CD4-positive, alpha-beta memory T cell (primary cell): ENCODE data around the gene FHIT. TPM values are rescaled to one million over a fixed set of nuclear protein-coding genes. Genes with fewer than 3 reads are reported as not detected.

Source experiments
- CTCF ChIA-PET: fragments of 350-600 bp; sonication (Branson Sonifier 250); formaldehyde crosslinking; loops from one replicate; lab custom pipeline; 2021; ENCODE audit warnings: inconsistent platforms; ENCODE audit not compliant: partially characterized antibody; lab: Charles Lee
- POLR2A ChIA-PET: fragments of 350-600 bp; sonication (Branson Sonifier 250); formaldehyde crosslinking; loops from one replicate; lab custom pipeline; 2021; ENCODE audit not compliant: partially characterized antibody; lab: Charles Lee
- DNase-seq, 5 donors: peaks; one replicate each; pipeline versions ENCODE4 v3.0.0 to v3.0.0-alpha.2; 2020 to 2022; ENCODE audit warnings: mixed read lengths in 1 of 5
- H3K27ac ChIP-seq: one replicate; pipeline ENCODE4 v1.7.0; 2013; ENCODE audit warnings: low read depth, low read length
- H3K27me3 ChIP-seq: 2 replicates; pipeline ENCODE4 v1.7.0; 2013; ENCODE audit warnings: mild to moderate bottlenecking, low read length, moderate library complexity; ENCODE audit not compliant: insufficient read depth
- H3K36me3 ChIP-seq: 2 replicates; pipeline ENCODE4 v1.7.0; 2013; ENCODE audit warnings: mild to moderate bottlenecking, low read length, moderate library complexity; ENCODE audit not compliant: insufficient read depth
- H3K4me1 ChIP-seq: 2 replicates; pipeline ENCODE4 v1.7.0; 2013; ENCODE audit warnings: mild to moderate bottlenecking, low read length, moderate library complexity; ENCODE audit not compliant: insufficient read depth
- H3K4me3 ChIP-seq, 2 donors: one replicate each; pipeline ENCODE4 v1.7.0; 2013; ENCODE audit warnings: low read length in 2 of 2, mild to moderate bottlenecking in 1 of 2
- H3K9me3 ChIP-seq, 2 donors: one replicate each; pipeline ENCODE4 v1.7.0; 2013; ENCODE audit warnings: low read length in 2 of 2, control low read depth in 1 of 2; ENCODE audit not compliant: control insufficient read depth in 1 of 2
- H3K27ac Mint-ChIP-seq, 7 donors: one replicate each; pipeline ENCODE4 v1.8.0; 2020 to 2021; ENCODE audit warnings: mixed read lengths in 7 of 7, mild to moderate bottlenecking in 6 of 7, inconsistent platforms in 3 of 7, moderate library complexity in 3 of 7
- H3K27me3 Mint-ChIP-seq, 2 donors: one replicate each; pipeline ENCODE4 v1.8.0; 2020 to 2021; ENCODE audit warnings: mixed read lengths in 2 of 2
- H3K36me3 Mint-ChIP-seq, 2 donors: one replicate each; pipeline ENCODE4 v1.8.0; 2020 to 2021; ENCODE audit warnings: mixed read lengths in 2 of 2, inconsistent platforms in 1 of 2, mild to moderate bottlenecking in 1 of 2
- H3K4me1 Mint-ChIP-seq, 4 donors: one replicate each; pipeline ENCODE4 v1.8.0; 2020 to 2021; ENCODE audit warnings: mixed read lengths in 4 of 4, mild to moderate bottlenecking in 1 of 4
- H3K4me3 Mint-ChIP-seq, 8 donors: one replicate each; pipeline ENCODE4 v1.8.0; 2020 to 2021; ENCODE audit warnings: mixed read lengths in 8 of 8, mild to moderate bottlenecking in 7 of 8, moderate library complexity in 6 of 8, inconsistent platforms in 3 of 8
- H3K9me3 Mint-ChIP-seq, 8 donors: one replicate each; pipeline ENCODE4 v1.8.0; 2020 to 2021; ENCODE audit warnings: mixed read lengths in 8 of 8, mild to moderate bottlenecking in 5 of 8, inconsistent platforms in 3 of 8, moderate library complexity in 1 of 8
- intact Hi-C: fragments of 100-400 bp; cut with micrococcal nuclease; formaldehyde crosslinking; loops from one replicate; pipeline ENCODE4 v1.15.1; 2023
- polyA plus RNA-seq, 2 donors: library from polyadenylated mRNA; unstranded; fragments of 300-500 nt; fragmentation: Illumina TruSeq; gene quantifications; one replicate each; pipeline ENCODE4 v1.2.3, GENCODE V29; 2021
- total RNA-seq, 2 experiments: library from RNA; stranded (reverse); gene quantifications; one replicate each; pipeline ENCODE4 v1.2.3, GENCODE V29; 2021

The FHIT gene
- total and polyA plus RNA-seq, 4 experiments from 2014 or later = 8.5 to 58.7 (median 33.2) TPM

DNA sequence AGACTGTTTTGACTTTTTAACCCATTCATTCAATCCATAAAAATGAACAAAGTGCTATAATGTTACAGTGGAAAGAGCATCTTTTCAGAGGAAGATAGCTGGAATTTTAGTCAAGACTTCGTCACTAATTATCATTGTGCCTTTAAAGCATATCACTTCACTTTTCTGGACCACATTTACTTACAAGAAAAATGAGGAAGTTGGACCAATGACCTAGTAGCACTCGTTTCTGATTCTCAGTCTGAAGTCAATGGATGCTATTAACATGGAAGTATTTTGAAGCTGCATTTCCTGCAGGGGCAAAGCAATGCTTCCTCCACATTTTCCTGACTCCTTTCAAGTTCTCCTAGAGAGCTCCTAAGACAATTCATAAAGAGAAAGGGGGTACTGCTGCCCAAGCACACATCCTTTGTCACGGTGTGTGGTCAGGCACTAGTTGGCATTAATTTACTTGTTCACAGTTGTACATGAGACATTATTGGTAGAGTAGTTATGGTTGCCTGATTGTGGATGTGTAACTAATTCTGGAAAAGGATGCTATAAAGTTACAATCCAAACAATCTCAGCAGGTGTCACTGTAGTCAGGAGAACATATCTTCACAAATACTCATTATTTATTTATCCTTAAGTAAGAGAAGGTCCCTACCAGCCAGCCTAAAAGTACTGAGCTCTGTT is 1049.1 kb downstream of the FHIT start:
- Histone ChIP-seq H3K9me3 (no peaks in the 10 kb centered on the region), H3K4me3 (no peak overlapping the region), H3K27me3 (no peaks in the 10 kb centered on the region), H3K4me1 (no peaks in the 10 kb centered on the region), H3K36me3 (no peaks in the 10 kb centered on the region), H3K27ac (no peak overlapping the region)
- Mint-ChIP-seq H3K9me3 (no peaks in the 10 kb centered on the region), H3K4me1 (peaks cover 0 to 2% (median 0%) of the 10 kb centered on the region in 4 donors), H3K27ac (no peak overlapping the region), H3K27me3 (no peaks in the 10 kb centered on the region), H3K4me3 (no peak overlapping the region), H3K36me3 (no peaks in the 10 kb centered on the region)
- intact Hi-C loops = no loop called here
- ChIA-PET CTCF (no interaction called here), POLR2A (no interaction called here)
- DNase-seq = no peak

DNA sequence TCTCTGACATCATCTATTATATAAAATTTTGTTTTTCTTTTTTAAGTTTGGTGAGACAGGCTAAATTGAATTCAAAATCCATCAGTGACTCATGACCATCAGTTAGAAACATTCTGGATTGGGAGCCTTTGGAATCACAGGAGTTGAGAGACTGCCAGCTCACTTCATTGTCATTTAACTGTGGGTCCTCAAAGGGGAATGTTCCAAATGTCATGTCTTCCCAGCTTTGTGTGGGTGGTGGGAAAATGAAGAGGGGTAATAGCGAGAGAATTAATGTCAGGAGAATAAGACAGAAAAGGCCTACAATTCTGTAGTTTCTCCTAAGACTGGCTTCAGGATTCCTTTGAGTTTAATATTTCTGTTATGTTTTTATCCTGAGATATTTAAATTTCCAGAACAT is 1051.9 kb downstream of the FHIT start:
- H3K4me1 Mint-ChIP-seq = peaks cover 0 to 2% (median 0%) of the 10 kb centered on the region in 4 donors
- H3K36me3 Mint-ChIP-seq = peaks cover 0 to 5% of the 10 kb centered on the region in 2 donors
- ChIA-PET CTCF (no interaction called here), POLR2A (no interaction called here)
- H3K27me3 Mint-ChIP-seq = no peaks in the 10 kb centered on the region
- H3K4me3 Mint-ChIP-seq = no peak overlapping the region
- no peaks in the 10 kb centered on the region for H3K9me3 ChIP-seq
- H3K27me3 ChIP-seq = no peaks in the 10 kb centered on the region
- H3K4me3 ChIP-seq = no peak overlapping the region
- H3K9me3 Mint-ChIP-seq = peaks cover 0 to 5% (median under 1%) of the 10 kb centered on the region in 8 donors
- no peak overlapping the region for H3K27ac ChIP-seq
- no peak for DNase-seq
- H3K27ac Mint-ChIP-seq = no peak overlapping the region
- intact Hi-C loops = no loop called here
- H3K36me3 ChIP-seq = no peaks in the 10 kb centered on the region
- no peaks in the 10 kb centered on the region for H3K4me1 ChIP-seq

- Mint-ChIP-seq H3K4me1 (peaks cover 0 to 2% (median 0%) of the 10 kb centered on the region in 4 donors), H3K36me3 (peaks cover 0 to 5% of the 10 kb centered on the region in 2 donors), H3K27me3 (no peaks in the 10 kb centered on the region), H3K9me3 (peaks cover 0 to 10% (median under 1%) of the 10 kb centered on the region in 8 donors), H3K27ac (no peak overlapping the region), H3K4me3 (no peak overlapping the region)
- no peaks in the 10 kb centered on the region for H3K4me1 ChIP-seq
- H3K36me3 ChIP-seq = no peaks in the 10 kb centered on the region
- no peak for DNase-seq
- no peak overlapping the region for H3K27ac ChIP-seq
- ChIA-PET CTCF (interaction anchor here (0.9 kb wide), 1 partner anchor 8 kb away, joined by 3 read pairs; no protein-coding TSS in a partner anchor), POLR2A (no interaction called here)
- H3K27me3 ChIP-seq = no peaks in the 10 kb centered on the region
- intact Hi-C loops = no loop called here
- H3K4me3 ChIP-seq = no peak overlapping the region
- H3K9me3 ChIP-seq = no peaks in the 10 kb centered on the region
Measured at GRCh38 chr3:60198179-60198720, 1053.0 kb downstream of the FHIT start.

GRCh38 chr3:60192297-60193114 is 1058.7 kb downstream of the FHIT start:
- peaks cover 0 to 5% of the 10 kb centered on the region in 2 donors for H3K36me3 Mint-ChIP-seq
- Histone ChIP-seq H3K27ac (no peak overlapping the region), H3K27me3 (no peaks in the 10 kb centered on the region), H3K9me3 (no peaks in the 10 kb centered on the region), H3K4me3 (no peak overlapping the region), H3K36me3 (no peaks in the 10 kb centered on the region), H3K4me1 (no peaks in the 10 kb centered on the region)
- no peak for DNase-seq
- intact Hi-C loops = no loop called here
- peak overlapping the region in 1 of 7 donors; percentile 12 for H3K27ac Mint-ChIP-seq
- peaks cover 0 to 10% (median under 1%) of the 10 kb centered on the region in 8 donors for H3K9me3 Mint-ChIP-seq
- peak overlapping the region in 1 of 8 donors; percentile 39 for H3K4me3 Mint-ChIP-seq
- H3K27me3 Mint-ChIP-seq = peaks cover 0 to 1% of the 10 kb centered on the region in 2 donors
- peaks cover 0 to 5% (median 4%) of the 10 kb centered on the region in 4 donors for H3K4me1 Mint-ChIP-seq
- CTCF ChIA-PET = no interaction called here
- POLR2A ChIA-PET = no interaction called here

- intact Hi-C loops = no loop called here
- Histone ChIP-seq H3K9me3 (no peaks in the 10 kb centered on the region), H3K27me3 (no peaks in the 10 kb centered on the region), H3K27ac (no peak overlapping the region), H3K4me1 (no peaks in the 10 kb centered on the region), H3K36me3 (no peaks in the 10 kb centered on the region), H3K4me3 (no peak overlapping the region)
- peaks cover 0 to 5% (median 4%) of the 10 kb centered on the region in 4 donors for H3K4me1 Mint-ChIP-seq
- peaks cover 1 to 4% of the 10 kb centered on the region in 2 donors for H3K27me3 Mint-ChIP-seq
- H3K9me3 Mint-ChIP-seq = peaks cover 0 to 10% (median 0%) of the 10 kb centered on the region in 8 donors
- ChIA-PET CTCF (no interaction called here), POLR2A (no interaction called here)
- H3K36me3 Mint-ChIP-seq = peaks cover 0 to 5% of the 10 kb centered on the region in 2 donors
- no peak for DNase-seq
- H3K27ac Mint-ChIP-seq = no peak overlapping the region
- H3K4me3 Mint-ChIP-seq = no peak overlapping the region
Measured at GRCh38 chr3:60190073-60190472, 1061.2 kb downstream of the FHIT start.

GRCh38 chr3:60189304-60189703 is 1061.9 kb downstream of the FHIT start:
- peaks cover 0 to under 1% of the 10 kb centered on the region in 2 donors for H3K36me3 Mint-ChIP-seq

DNA sequence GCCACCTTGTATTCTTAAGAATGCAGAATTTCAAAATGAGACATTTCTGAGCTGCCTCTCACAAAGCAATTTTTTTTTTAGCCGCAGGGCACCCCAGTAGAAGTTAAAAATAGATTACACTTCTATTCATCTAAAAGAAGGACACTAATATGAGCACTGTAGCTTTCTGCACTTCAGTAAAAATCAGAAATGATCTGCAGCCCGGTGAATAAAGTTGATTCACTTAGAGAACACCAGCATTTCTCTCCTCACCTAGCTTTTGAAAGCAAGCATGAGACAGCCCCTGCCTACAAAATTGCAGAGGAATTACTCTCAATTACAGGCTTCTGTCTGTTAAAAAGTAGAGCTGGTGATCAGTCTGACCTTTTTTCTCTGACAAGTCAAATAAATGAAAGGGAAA is 1062.4 kb downstream of the FHIT start:
- Mint-ChIP-seq H3K27me3 (peaks cover 1 to 4% of the 10 kb centered on the region in 2 donors), H3K27ac (no peak overlapping the region), H3K4me3 (peak overlapping the region in 2 of 8 donors; percentile 11 to 32), H3K36me3 (no peaks in the 10 kb centered on the region), H3K9me3 (peaks cover 0 to 4% (median 0%) of the 10 kb centered on the region in 8 donors), H3K4me1 (peaks cover 0 to 5% (median 4%) of the 10 kb centered on the region in 4 donors)
- Histone ChIP-seq H3K36me3 (no peaks in the 10 kb centered on the region), H3K9me3 (no peaks in the 10 kb centered on the region), H3K4me3 (no peak overlapping the region), H3K27me3 (no peaks in the 10 kb centered on the region), H3K4me1 (no peaks in the 10 kb centered on the region), H3K27ac (no peak overlapping the region)
- intact Hi-C loops = no loop called here
- CTCF ChIA-PET = no interaction called here
- DNase-seq = no peak
- POLR2A ChIA-PET = interaction anchor here (0.6 kb wide), 1 partner anchor 35 kb away, joined by 3 read pairs; no protein-coding TSS in a partner anchor

More at GRCh38 chr3:60189304-60189703, 1061.9 kb downstream of the FHIT start:
- Histone ChIP-seq H3K4me3 (no peak overlapping the region), H3K4me1 (no peaks in the 10 kb centered on the region), H3K36me3 (no peaks in the 10 kb centered on the region), H3K9me3 (no peaks in the 10 kb centered on the region), H3K27me3 (no peaks in the 10 kb centered on the region), H3K27ac (no peak overlapping the region)
- intact Hi-C loops = no loop called here
- ChIA-PET CTCF (no interaction called here), POLR2A (no interaction called here)
- no peak for DNase-seq
- Mint-ChIP-seq H3K9me3 (peaks cover 0 to 5% (median 0%) of the 10 kb centered on the region in 8 donors), H3K4me1 (peaks cover 0 to 5% (median 4%) of the 10 kb centered on the region in 4 donors), H3K27me3 (peaks cover 1 to 4% of the 10 kb centered on the region in 2 donors), H3K27ac (no peak overlapping the region), H3K4me3 (peak overlapping the region in 1 of 8 donors; percentile 11)
